AG08395 (cell line): ENCODE measurements around the gene APRT.

Experiments used
- DNase-seq: peaks from one replicate; pipeline ENCODE4 v3.0.0; 2012; ENCODE audit warnings: mixed read lengths, low spot score

Gene APRT

DNA sequence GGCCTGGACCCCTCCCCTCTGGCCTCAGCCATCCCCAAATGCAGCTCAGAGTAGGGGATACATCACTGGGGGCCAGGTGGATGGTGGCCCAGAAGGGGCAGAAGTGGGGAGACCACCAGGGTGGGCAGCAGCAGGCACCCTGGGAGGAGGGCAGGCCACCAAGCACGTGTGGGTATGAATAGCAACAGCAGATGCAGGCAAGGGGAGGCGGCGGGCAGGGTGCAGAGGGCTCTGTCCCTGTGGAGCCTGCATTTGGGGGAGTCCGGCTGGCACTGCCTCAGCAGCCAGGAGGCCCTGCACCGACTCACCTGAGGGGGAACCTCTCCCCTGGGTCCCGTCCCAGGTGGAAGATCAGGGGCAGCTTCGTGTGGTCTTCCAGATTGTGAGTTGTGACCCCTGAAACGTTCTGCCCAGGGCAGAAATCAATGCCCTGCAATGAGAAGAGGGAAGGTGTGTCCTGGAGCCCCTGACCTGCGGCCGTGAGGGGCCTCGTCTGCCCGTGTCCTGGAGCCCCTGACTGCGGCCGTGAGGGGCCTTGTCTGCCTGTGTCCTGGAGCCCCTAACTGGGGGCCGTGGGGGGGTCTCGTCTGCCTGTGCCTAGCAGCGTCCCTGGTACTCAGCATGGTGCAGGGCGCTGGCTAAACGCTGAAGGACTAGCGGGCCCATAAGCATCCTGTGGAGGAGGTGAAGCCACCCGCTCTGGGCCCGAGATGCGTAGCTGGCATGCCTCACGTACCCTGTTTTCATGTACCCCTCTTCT, 10.7 kb upstream of the APRT start:
- DNase-seq, result no peak

DNA sequence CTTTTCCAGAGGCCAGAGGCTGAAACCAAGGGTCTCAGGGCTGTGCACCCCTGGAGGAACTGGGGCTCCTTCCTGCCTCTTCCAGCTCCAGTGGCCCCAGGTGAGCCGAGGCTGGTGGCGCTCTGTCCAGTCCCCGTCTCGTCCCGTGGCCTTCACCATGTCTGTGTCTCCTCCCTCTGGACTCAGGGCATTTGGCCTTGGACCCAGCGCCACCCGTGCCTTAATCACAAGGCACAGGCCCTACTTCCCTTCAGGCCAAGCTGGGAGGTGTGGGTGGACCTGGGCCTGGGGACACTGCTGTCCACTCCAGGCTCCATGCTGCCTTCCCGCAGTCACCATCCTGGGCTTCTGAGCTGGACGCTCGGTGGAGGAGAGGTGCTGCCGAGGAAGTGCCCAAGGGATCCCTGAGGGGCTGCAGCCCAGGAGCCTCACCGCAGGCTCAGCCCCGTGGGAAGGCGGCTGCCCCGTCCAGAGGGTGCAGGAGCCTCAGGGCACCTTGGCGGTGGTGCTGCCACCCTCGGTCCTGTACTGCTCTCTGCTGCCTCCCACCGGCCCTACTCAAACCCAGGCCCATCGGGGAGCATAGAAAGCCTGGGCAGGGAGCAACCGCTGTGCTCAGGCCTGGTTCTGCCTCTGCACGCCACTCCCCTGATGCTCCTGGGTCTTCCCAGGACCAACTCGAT, 9.6 kb upstream of the APRT start:
- DNase-seq, result no peak

DNA sequence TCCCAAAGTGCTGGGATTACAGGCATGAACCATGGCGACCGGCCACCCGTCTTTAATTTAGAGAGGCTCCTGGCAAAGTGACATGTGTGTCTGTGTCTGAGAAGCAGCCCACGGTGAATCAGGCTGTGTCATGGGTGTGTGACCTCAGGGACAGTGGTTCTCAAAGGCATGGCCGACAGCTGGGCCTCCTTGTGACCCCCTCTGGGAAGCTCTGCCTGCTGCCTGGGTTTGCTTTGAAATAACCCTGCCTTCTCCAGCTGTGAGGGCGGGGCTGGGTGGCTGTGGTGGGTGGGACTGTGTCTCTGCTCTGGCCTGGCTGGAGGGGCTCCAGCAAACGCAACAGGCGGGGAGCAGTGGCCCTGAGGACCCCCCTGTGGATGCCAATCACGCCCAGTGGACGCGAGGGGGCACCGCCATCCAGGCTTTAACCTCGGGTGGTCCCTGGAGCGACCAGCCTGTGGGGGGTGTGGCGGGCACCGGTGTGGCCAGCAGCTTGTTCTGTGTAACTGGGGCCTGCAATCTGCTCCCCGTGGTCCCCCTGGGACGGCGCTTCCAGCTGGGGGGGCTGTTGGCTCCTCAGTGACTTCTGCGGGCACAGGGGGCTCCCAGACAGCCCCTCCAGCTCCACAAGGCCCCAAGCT, 8.8 kb upstream of the APRT start:
- no peak for DNase-seq

DNA sequence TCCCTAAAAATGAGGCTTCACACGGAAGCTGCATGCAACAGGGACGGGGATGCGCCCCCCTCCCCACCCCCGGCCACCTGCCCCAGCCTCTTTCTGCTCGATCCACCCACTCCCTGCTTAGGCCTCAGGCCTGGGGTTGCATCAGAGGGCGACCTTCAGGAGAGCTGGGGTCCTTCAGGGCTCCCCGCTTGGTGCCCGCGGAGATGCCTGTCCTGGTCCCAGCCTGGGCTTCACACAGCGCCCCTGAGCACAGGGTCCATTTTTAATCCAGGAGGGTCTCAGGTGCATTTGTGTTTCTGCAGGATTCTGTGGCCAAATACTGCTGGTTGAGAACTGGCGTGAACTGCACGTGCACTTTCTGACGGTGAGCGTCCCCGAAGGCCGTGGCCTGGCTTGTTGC, 7.4 kb upstream of the APRT start:
- DNase-seq, result no peak

DNA sequence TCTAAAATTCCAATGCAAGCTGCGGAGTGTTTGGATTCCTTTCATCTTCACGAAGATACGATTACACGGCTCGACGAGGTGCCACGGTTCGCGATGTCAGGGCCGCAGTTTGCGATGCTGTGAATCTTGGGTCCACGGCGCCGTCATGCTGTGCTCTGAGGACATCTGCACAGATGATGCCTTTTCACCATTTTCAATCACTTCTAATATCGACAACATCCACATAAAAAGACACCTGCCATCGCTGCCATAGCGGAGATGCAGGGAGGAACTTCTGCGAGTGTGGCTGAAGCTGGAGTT, 6.8 kb upstream of the APRT start:
- no peak for DNase-seq

DNA sequence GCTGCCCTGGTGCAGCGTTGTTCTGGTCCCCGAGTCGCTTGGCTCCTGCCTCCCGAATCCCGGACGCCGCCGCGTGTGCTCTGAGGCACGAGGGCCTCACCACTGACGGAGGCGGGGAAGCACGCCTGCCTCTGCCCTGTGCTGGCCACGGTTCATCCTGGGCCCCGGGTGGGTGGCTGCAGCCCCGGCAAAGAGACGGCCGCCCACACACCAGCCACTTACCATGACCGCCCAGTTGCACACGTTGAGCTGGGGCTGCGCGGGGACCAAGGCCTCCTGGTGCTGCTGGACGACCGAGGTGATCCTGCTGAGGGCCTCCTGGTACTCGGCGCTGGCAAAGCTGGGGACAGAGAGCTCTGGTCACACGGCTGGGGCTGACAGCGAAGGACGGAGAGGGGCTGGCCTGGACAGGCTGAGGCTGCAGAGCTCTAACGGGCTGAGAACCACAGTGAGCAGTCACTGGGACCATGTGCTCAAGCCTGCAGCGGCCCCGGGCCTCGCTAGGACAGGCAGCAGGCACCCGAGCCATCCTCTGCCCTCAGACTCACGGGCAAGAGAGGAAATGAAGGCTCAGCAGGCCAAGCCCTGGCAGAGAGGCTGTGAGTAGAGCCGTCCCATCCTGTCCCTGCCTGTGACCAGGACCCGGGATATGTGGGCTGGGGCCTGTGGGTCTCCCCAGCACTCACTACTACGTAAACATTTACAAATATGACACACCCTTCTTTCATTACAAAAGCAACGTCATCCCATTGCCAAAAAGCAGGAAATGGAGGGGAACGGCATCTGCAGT, 6.3 kb upstream of the APRT start:
- DNase-seq, result no peak

DNA sequence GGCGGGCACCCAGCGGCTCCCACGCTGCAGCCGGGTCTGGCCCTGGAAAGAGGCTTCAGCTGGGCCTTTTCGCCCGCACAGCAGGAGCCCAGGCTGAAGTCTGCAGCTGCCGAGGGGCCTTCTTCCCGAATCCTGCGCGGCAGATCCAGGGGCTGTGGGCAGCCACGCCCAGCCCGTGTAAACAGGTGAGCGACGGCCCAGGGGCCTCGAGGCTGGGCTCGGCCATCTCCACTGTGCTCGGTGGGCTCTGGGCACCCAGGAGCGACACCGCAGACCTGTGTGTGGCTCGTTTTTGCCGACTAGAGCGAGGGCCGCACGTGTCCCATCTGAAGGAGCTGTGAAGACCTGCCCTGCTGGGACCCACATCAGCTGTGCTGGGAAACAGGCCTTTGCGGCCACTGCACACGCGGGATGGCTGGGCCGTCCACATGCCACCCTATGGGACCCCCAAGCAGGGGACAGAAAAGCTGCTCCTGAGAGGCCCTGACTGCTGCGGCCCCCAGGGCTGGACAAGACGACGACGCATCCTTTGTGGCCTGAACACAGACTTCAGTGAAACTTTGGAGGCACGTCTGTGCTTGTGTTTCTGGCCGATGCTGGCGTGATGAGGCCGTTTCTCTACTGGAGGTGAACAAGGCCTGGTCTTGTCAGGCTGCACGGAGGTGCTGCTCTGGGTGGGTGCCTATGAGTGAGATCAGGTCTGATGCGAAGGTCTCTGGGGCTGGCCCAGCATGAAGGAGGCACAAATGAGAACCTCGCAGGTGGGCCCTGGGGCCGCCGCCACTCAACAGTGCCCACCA, 5.2 kb upstream of the APRT start:
- no peak for DNase-seq

DNA sequence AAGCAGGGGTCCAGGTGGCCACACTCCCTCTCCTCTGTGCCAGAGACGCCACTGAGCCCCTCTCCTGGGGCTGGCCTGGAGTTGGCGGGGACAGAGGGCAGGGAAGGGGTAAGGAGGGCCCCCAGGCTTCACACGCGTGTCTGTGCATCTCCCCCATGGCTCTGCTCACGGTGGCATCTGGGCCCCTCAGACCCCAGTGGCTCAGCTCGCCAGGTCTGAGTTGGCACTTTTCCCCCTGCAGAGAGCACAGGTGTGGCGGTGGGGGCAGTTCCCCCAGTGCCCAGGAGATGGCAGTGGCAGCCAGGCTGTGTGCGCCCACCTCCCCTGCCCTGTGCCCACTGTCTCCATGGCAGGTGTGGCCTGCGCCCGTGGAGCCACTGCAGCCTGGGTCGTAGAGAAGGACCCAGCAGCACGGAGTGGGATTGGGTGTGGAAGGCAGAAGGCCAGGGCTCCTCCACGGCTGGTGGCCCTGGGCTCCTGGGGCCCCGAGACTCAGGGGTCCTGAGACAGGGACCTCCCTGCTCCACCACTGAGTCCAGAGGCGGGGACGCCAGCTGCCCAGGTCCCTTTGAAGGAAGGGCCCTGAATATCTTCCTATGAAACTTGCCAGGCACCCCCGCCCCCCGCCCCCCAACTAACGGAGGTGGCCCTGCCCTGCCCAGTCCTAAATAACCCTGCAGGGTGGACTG, 4.3 kb upstream of the APRT start:
- DNase-seq, result no peak

DNA sequence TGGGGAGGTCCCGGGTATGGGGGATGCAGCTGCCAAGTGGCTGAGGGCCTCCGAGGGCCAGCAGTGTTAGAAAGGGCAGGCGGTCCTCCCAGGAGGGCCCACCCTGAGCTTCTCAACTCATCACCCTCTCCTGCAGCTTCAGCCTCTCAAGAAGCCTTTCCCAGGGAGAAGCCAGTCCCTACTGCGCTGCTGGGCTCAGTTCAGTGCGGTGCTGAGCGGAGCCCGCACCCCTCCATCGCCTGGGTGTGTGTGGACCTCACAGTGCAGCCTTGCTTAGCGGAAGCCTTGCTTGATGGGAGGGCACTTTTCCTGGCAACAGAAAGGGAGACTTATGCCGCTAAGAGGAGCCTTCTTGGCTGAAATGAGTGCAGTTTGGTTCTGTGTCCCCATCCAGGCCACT, 3.5 kb upstream of the APRT start:
- DNase-seq, result no peak

DNA sequence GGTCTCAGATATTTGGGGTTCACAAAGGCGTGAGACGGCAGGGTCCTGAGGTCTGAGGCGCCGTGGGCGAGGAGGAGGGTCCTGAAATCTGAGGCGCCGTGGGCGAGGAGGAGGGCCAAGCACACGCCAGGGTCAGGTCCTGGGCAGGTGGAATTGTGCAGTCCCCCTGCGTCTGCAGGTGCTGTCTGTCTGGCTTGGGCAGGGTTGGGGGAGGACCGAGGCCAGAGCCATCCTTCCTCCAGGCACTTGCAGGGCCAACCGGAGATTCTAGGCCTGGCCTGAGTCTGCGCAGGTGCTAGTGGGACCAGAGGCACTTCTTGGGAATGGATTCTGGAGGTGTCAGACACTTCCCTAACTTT, 2.4 kb upstream of the APRT start:
- DNase-seq, result no peak

DNA sequence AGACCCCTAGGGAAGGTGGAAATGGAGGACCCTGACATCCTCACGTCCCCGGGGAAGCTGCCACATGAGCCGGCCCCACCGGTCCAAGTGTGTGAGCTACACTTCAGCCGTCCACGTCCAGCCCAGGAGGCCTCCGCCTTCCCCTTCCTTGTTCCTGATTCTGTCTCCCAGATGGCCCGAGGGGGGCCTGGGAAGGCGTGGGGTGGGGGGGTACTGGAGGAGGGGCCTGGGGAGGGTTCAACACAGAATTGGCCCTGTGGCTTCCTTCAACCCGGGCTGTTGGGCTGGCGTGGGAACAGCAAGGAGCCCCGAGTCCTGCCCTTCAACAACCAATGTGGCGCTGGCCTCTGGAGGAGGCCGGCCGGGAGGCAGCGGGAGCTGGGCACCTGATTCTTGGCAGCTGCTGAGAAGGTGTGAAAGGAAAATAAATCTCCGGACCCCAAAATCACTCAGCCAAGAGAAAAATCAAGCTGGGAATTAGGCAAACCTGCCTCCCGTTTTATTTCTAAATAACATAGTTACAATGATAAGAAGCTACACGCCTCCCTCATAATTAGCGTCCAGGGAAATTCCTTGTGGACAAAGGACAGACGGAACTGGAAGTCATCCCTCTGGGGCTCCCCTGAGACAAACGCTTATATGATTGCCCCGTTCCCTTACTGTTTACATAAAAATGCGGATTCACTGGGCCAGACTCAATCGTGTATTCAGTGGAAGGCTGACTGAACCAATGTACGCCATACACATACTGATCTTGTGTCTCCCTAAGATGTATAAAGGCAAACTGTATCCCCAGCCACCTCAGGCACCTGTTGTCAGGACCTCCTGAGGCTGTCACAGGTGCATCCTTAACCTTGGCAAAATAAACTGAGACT, 1.8 kb upstream of the APRT start:
- no peak for DNase-seq

DNA sequence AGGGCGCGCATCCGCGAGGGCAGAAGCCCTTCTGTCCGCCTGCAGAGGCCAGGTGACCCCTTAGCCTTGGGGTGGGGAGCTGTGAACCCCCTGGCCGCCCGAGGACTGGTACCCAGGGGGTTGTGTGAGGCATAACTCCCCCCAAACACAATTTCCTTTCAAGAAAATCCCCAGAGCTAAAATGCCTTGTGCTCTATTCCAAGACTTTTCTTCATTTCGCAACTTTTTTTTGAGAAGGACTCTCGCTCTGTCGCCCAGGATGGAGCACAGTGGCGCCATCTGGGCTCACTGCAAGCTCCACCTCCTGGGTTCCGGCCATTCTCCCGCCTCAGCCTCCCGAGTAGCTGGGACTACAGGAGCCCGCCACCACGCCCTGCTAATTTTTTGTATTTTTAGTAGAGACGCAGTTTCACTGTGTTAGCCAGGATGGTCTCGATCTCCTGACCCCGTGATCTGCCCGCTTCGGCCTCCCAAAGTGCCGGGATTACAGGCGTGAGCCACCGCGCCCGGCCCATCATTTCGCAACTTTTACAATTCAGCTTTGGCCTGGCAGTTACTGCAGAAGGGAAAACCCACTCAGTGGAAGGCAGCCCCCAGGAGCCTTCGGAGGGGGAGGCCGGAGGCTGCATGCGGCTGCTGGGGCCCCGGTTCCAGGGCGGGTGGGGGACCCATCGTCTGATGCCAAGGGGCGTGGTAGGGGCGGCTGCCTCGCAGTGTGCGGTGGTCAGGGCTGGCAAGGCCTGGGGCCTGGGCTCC, 963 bp upstream of the APRT start:
- DNase-seq, result no peak

DNA sequence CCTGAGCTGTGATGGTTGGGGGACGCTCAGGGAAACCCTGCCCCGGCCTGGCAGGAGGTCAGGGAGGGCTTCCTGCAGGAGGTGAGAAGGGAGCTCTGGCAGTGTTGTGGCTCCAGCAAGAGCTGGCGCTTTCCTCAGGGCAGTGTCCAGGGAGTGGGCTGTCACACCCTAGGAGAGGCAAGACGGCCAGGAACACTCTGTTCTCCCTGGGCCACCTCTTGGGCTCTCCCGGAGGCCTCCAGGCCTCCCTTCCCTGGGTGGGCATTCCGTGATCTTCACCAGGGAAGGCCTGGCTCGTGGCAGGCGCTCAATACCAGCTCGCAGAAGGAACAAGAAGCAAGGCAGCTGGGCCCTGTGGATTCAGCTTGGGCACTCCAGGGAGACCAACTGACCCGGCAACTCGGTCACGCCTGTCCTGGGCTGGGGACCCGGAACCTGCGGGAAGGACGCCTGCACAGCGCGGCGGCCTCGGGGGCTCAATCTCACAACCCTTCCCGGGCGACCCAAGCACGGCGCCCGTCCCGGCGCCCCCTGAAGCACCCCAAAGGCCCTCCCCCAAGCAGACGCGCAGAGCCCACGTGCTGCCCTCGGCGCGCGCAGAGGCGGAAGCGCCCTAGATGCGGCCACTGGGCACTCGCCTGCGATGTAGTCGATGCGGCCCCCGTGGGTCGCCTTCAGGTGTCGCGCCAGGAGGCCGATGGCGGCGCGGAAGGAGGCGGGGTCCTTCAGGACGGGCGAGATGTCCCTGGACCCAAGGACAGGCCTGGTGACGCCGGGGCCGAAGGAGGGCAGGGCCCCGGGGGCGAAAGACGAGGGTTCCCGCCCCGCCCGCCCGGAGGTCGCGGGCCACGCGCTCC, 588 bp downstream of the APRT start:
- peak; percentile 78 for DNase-seq

DNA sequence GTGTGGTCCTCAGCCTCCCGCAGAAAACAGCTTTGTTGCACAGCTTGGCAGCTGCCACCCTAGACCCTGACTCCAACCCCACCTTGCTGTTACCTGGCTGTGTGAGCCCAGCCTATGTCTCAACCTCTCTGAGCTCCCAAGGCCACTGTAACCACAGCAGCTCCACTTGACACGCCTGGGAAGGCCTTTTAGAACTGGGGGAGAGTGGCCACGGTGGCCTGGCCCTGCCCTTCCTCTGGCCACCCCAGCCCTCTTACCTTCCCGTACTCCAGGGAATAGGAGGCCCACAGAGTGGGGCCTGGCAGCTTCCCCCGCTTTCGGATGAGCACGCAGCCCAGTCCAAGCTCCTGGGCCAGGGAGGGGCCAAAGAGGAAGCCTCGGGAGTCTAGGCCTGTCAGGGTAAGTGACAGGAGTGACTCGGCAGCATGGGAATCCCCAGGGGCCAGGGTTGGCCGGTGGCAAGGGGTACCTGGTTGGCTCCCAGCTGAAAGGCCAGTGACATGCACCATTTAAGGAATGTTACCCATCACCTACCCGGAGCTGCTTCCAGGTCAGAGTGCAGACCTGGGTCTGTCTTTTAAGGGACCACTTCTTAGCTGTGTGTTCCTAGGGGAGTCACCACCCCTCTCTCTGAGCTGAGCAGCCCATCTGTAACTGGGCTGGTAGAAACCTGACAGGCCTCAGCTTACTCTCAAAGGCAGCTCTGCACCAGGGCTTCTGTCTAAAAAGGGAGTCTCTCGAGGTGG, 1.4 kb downstream of the APRT start:
- no peak for DNase-seq

DNA sequence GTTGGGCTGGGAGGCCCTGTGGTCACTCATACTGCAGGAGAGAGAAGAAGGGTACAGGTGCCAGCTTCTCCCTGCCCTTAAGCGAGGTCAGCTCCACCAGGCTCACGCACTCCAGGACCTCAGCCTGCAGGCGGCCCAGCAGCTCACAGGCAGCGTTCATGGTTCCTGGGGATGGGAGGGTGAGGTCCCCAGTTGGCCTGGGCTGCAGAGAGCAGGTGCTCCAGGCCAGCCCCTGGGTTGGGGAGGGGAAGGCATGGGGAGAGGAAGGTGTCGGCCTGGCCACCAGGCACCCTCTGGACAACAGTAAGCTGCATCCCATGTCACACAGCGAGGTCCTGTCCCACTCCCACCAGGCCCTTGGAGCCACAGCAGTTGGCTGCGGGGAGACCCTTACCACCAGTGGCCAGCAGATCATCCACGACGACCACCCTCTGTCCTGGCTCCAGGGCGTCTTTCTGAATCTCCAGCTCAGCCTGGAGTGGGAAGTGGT, 2.0 kb downstream of the APRT start:
- no peak for DNase-seq

DNA sequence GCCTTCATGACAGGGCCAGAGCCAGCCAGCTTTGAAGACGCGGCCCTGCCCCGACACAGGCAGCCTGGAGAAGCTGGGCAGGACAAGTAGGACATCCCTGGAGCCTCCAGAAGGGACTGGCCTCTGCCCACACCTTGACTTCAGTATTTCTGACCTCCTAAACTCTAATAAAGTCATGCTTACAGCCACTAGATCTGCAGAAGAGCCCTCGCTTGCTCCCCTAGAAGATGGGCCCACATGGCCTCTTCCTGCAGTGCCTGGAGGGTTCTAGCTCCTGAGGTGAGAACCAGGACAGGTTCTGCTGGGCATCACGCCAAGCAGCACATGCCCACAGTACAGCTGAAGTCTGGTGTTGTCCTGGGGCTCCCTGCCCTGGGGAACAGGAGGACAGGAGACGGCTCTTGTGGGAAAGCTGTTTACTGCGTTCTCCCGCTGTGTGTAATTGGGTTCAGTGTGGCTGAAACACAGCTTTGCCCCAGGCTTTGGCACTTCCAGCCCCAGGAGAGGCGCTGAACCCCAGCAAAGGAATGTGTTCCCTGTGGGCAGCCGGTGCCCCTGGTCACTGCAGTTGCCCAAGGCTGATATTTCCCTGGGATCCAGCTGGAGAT, 2.6 kb downstream of the APRT start:
- DNase-seq, result no peak
